OCI-LY1 (cell line): ENCODE results near the gene PXYLP1.

Experiments used
- EZH2 ChIP-seq: fragments of 200-600 bp; sonication (generic), shearing (Covaris generic); IDR thresholded peaks from 2 replicates; pipeline ENCODE4 v1.8.0; 2017; ENCODE audit warnings: borderline replicate concordance, mixed run types, mild to moderate bottlenecking, antibody characterized with exemption, low read length, moderate library complexity, mixed read lengths
- TF ChIP-seq, protein P1 (sequence below): fragments of 200-600 bp; sonication (generic), shearing (Covaris generic); IDR thresholded peaks from 2 replicates; pipeline ENCODE4 v1.5.1; 2017; ENCODE audit warnings: mild to moderate bottlenecking, antibody characterized with exemption, low read length, moderate library complexity, mixed read lengths

GRCh38 chr3:141335531-141336061 is 104.0 kb downstream of the PXYLP1 start:
- TF ChIP-seq, protein P1, sequence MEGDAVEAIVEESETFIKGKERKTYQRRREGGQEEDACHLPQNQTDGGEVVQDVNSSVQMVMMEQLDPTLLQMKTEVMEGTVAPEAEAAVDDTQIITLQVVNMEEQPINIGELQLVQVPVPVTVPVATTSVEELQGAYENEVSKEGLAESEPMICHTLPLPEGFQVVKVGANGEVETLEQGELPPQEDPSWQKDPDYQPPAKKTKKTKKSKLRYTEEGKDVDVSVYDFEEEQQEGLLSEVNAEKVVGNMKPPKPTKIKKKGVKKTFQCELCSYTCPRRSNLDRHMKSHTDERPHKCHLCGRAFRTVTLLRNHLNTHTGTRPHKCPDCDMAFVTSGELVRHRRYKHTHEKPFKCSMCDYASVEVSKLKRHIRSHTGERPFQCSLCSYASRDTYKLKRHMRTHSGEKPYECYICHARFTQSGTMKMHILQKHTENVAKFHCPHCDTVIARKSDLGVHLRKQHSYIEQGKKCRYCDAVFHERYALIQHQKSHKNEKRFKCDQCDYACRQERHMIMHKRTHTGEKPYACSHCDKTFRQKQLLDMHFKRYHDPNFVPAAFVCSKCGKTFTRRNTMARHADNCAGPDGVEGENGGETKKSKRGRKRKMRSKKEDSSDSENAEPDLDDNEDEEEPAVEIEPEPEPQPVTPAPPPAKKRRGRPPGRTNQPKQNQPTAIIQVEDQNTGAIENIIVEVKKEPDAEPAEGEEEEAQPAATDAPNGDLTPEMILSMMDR: no peak
- no peak for TF ChIP-seq EZH2
